MCF 10A (cell line): ENCODE data around the gene CPNE8. TPM values are rescaled to one million over a fixed set of nuclear protein-coding genes. Genes with fewer than 3 reads are reported as not detected.

ENCODE experiments used
- Bru-seq: library from RNA; stranded (reverse); fragments of 400-500 nt; gene quantifications from one replicate; lab custom pipeline; 2021; lab: Mats Ljungman, UMichigan
- BruChase-seq, 2 experiments: library from RNA; stranded (reverse); fragments of 400-500 nt; gene quantifications; one replicate each; lab custom pipeline; 2021; lab: Mats Ljungman, UMichigan
- BruUV-seq: library from RNA; stranded (reverse); fragments of 400-500 nt; replicated peaks from 2 replicates; lab custom pipeline; 2021; lab: Mats Ljungman, UMichigan
- CTCF ChIA-PET: fragments of 300-600 bp; sonication (Branson Sonifier 250); formaldehyde crosslinking; extraction: SDS; loops from one replicate; lab custom pipeline; 2021; ENCODE audit warnings: antibody characterized with exemption, inconsistent platforms; lab: Yijun Ruan, JAX
- POLR2A ChIA-PET: fragments of 300-600, 350-650 bp; sonication (Branson Sonifier 250); formaldehyde crosslinking; extraction: SDS; loops from one replicate; lab custom pipeline; 2020; ENCODE audit warnings: antibody characterized with exemption, inconsistent platforms; lab: Yijun Ruan, JAX
- DNase-seq: peaks from one replicate; pipeline ENCODE4 v3.0.0-alpha.2; 2018; ENCODE audit not compliant: unreplicated experiment
- H3K27ac Mint-ChIP-seq: one replicate; pipeline ENCODE4 v1.8.0; 2022; ENCODE audit warnings: mild to moderate bottlenecking, low read depth, mixed read lengths; ENCODE audit not compliant: unreplicated experiment
- H3K27me3 Mint-ChIP-seq: one replicate; pipeline ENCODE4 v1.8.0; 2022; ENCODE audit warnings: mixed read lengths; ENCODE audit not compliant: insufficient read depth, unreplicated experiment
- H3K36me3 Mint-ChIP-seq: one replicate; pipeline ENCODE4 v1.8.0; 2022; ENCODE audit warnings: mild to moderate bottlenecking, moderate library complexity, mixed read lengths; ENCODE audit not compliant: insufficient read depth, unreplicated experiment
- H3K4me1 Mint-ChIP-seq: one replicate; pipeline ENCODE4 v1.8.0; 2022; ENCODE audit warnings: mixed read lengths; ENCODE audit not compliant: insufficient read depth, unreplicated experiment
- H3K4me3 Mint-ChIP-seq: one replicate; pipeline ENCODE4 v1.8.0; 2022; ENCODE audit warnings: mild to moderate bottlenecking, moderate library complexity, mixed read lengths; ENCODE audit not compliant: unreplicated experiment
- H3K9me3 Mint-ChIP-seq: one replicate; pipeline ENCODE4 v1.8.0; 2022; ENCODE audit warnings: mixed read lengths; ENCODE audit not compliant: unreplicated experiment
- CTCF ChIP-seq: fragments of 200-600 bp; IDR thresholded peaks from one replicate; pipeline ENCODE4 v1.8.0; 2022; ENCODE audit warnings: antibody characterized with exemption, mild to moderate bottlenecking; ENCODE audit not compliant: unreplicated experiment
- intact Hi-C: fragments of 100-400 bp; cut with micrococcal nuclease; formaldehyde crosslinking; loops from 2 replicates; pipeline ENCODE4 v1.14.1; 2022
- long read RNA-seq: library from polyadenylated mRNA; stranded (forward); transcript quantifications from one replicate; pipeline ENCODE4 v2.0.0, GENCODE V29; 2022
- total RNA-seq: library from RNA; stranded (reverse); gene quantifications from 2 replicates; pipeline ENCODE4 v1.2.3, GENCODE V29; 2022

CPNE8 gene
- total RNA-seq: 17.0 and 20.1 TPM in 2 replicates
- Bru-seq, nascent RNA: percentile 79 among the genes with signal in this experiment
- BruChase-seq, experiment 1, labeled RNA remaining after a 6-hour chase: percentile 61 among the genes with signal in this experiment
- BruChase-seq, experiment 2, labeled RNA remaining after a 2-hour chase: percentile 62 among the genes with signal in this experiment
- long read RNA-seq, transcript CPNE8-201 (20 exons, 3,489 nt): major isoform, 9 of 18 reads
- long read RNA-seq, partial matches to known transcripts: 4 of 18 reads
- long read RNA-seq, other reads (novel, unspliced or antisense): 5 of 18 reads

- CTCF ChIA-PET: interaction anchor here (0.5 to 6.1 kb wide), 59 partner anchors 10 to 1453 kb away, joined by 3 to 86 read pairs (median 4); partner anchors contain the start of gene ALG10B
- Mint-ChIP-seq H3K27ac (peak within 1 kb of the TSS; percentile 89), H3K4me3 (peak within 1 kb of the TSS; percentile 98), H3K4me1 (peaks cover 25% of the 10 kb centered on the region), H3K27me3 (no peaks in the 10 kb centered on the region), H3K36me3 (peaks cover 6% of the 10 kb centered on the region), H3K9me3 (no peaks in the 10 kb centered on the region)
- peak; percentile 84 for DNase-seq
- no TSS peak for BruUV-seq
- POLR2A ChIA-PET: interaction anchor here (0.7 to 3.3 kb wide), 34 partner anchors 10 to 589 kb away, joined by 3 to 50 read pairs (median 4); partner anchors contain the start of gene ALG10B
- no peak for TF ChIP-seq CTCF
- intact Hi-C loops: loop anchor here (1.0 to 10.0 kb wide), 8 partner anchors 131 to 849 kb away; no protein-coding TSS in a partner anchor
Observed at GRCh38 chr12:38905480-38906351, at the start of gene CPNE8. Gene CPNE8, minus strand, starts transcription at chr12:38905591. Its CDS starts 57 bp downstream, at chr12:38905534.

GRCh38 chr12:38954238-38954873 is 49.0 kb upstream of the CPNE8 start:
- no peak for TF ChIP-seq CTCF
- Mint-ChIP-seq H3K4me3 (no peak overlapping the region), H3K4me1 (peaks cover 10% of the 10 kb centered on the region), H3K36me3 (no peaks in the 10 kb centered on the region), H3K27me3 (no peaks in the 10 kb centered on the region), H3K9me3 (no peaks in the 10 kb centered on the region), H3K27ac (no peak overlapping the region)
- POLR2A ChIA-PET: no interaction called here
- no peak for DNase-seq
- BruUV-seq: no TSS peak
- CTCF ChIA-PET: interaction anchor here (1.1 kb wide), 2 partner anchors 33 to 81 kb away, joined by 3 to 5 read pairs; no protein-coding TSS in a partner anchor
- intact Hi-C loops: no loop called here

GRCh38 chr12:38949363-38949762 is 44.0 kb upstream of the CPNE8 start:
- BruUV-seq: no TSS peak
- Mint-ChIP-seq H3K9me3 (no peaks in the 10 kb centered on the region), H3K4me3 (no peak overlapping the region), H3K36me3 (no peaks in the 10 kb centered on the region), H3K27me3 (no peaks in the 10 kb centered on the region), H3K27ac (no peak overlapping the region), H3K4me1 (no peaks in the 10 kb centered on the region)
- intact Hi-C loops: no loop called here
- peak; percentile 33 for DNase-seq
- TF ChIP-seq CTCF: no peak
- ChIA-PET POLR2A (no interaction called here), CTCF (interaction anchor here (0.8 kb wide), 1 partner anchor 17 kb away, joined by 3 read pairs; no protein-coding TSS in a partner anchor)
